Motor neuron (in vitro differentiated cells): Measurements from ENCODE around the gene MTIF3. TPM values are rescaled to one million over a fixed set of nuclear protein-coding genes. Genes with fewer than 3 reads are reported as not detected.

Source experiments
- ATAC-seq, 8 experiments: fragments of 200-7000 bp; cut with Tn5 transposase; replicated peaks in 6 of 8; 2 replicates each; pipeline ENCODE4 v1.8.0; 2021; ENCODE audit warnings: mild to moderate bottlenecking in 8 of 8, moderate library complexity in 8 of 8
- H3K27ac ChIP-seq, 2 donors: fragments of 250-450 bp; sonication (Bioruptor Pico); 2 replicates each; pipeline ENCODE4 v1.9.0; 2021; ENCODE audit warnings: antibody characterized with exemption in 2 of 2, mild to moderate bottlenecking in 2 of 2, moderate library complexity in 1 of 2
- H3K4me1 ChIP-seq, 2 donors: fragments of 250-450 bp; sonication (Bioruptor Pico); replicated peaks in 1 of 2; 2 replicates each; pipeline ENCODE4 v1.6.1; 2021; ENCODE audit warnings: antibody characterized with exemption in 2 of 2, mild to moderate bottlenecking in 2 of 2, moderate library complexity in 1 of 2
- H3K4me3 ChIP-seq, 5 donors: fragments of 250-450 bp; sonication (Bioruptor Pico); 2 replicates each; pipeline ENCODE4 v1.9.0; 2021; ENCODE audit warnings: antibody characterized with exemption in 5 of 5, mild to moderate bottlenecking in 5 of 5, moderate library complexity in 4 of 5
- WGBS, 10 experiments: fragments of 450-650 bp; shearing (Covaris generic); methylation state at CpG; one replicate each; pipeline ENCODE4 v1.0.0; 2022; 5-methylcytosine and 5-hydroxymethylcytosine counted together
- in situ Hi-C, 9 experiments: fragments of 400-800 bp; cut with MboI; loops; one replicate each; pipeline ENCODE4 v1.15.0; 2021; ENCODE audit warnings: low sequenced_read_pairs in 9 of 9, low pct_unique_long_range_greater_than_20kb in 2 of 9; ENCODE audit not compliant: unreplicated experiment in 9 of 9
- total RNA-seq, 8 experiments: library from RNA; unstranded; fragments of 300-600 nt; gene quantifications; 2 replicates each; pipeline versions ENCODE4 v1.2.3 to v1.2.4, GENCODE V29; 2022

Gene MTIF3
- total RNA-seq, 8 experiments from 2014 or later, result 34.4 to 69.4 (median 50.8) TPM

- WGBS, 10 experiments, result 0 to 20% (median 5%) methylated on average over 1 to 21 of the region's 85 CpGs; no CpG with 5 or more reads in 2 of the 10 experiments
- H3K27ac ChIP-seq, result peak within 1 kb of the TSS; percentile 52 to 78
- in situ Hi-C loops, result no loop called here
- ATAC-seq, result peak; percentile 71 to 95 (median 91)
- H3K4me1 ChIP-seq, result peaks cover 16 to 19% of the 10 kb centered on the region in 2 donors
- H3K4me3 ChIP-seq, result peak within 1 kb of the TSS; percentile 45 to 71 (median 57)
Observed at GRCh38 chr13:27424246-27425157, 25.9 kb downstream of the MTIF3 start, which contains the start of gene GTF3A. Gene GTF3A, plus strand, starts transcription at chr13:27424619.

- in situ Hi-C loops, result no loop called here
- Histone ChIP-seq H3K27ac (no peak overlapping the region), H3K4me1 (peaks cover 16 to 19% of the 10 kb centered on the region in 2 donors), H3K4me3 (no peak overlapping the region)
- no peak for ATAC-seq
- WGBS, 10 experiments, result 22 to 100% (median 86%) methylated on average over 2 to 7 of the region's 7 CpGs; no CpG with 5 or more reads in 1 of the 10 experiments
Observed at GRCh38 chr13:27423333-27423732, 27.0 kb downstream of the MTIF3 start.

GRCh38 chr13:27421101-27421871 is 29.1 kb downstream of the MTIF3 start:
- 68 to 88% (median 79%) methylated on average over 1 to 7 of the region's 8 CpGs; no CpG with 5 or more reads in 2 of the 10 experiments for WGBS, 10 experiments
- Histone ChIP-seq H3K4me1 (peaks cover 11 to 12% of the 10 kb centered on the region in 2 donors), H3K4me3 (no peak overlapping the region), H3K27ac (no peak overlapping the region)
- in situ Hi-C loops, result no loop called here
- no peak for ATAC-seq

DNA sequence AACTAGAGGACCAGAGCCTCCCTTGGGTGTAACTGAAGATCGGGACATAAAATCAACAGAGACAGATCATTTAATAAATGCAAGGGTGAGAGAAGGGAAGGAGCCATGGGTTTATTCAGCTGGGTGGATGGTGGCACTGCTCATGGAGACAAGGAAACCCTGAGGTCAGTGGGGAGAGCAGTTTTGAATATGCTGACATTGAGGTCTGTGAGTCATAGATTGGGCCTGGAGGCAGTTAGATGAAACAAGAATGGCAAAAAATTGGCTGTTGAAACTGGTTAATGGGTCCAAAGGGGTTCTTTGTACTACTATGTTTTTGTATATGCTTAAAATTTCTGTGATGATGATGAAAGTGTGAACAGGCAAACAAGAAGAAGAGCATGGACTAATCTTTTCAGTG is 31.0 kb downstream of the MTIF3 start:
- no peak overlapping the region for H3K4me3 ChIP-seq
- in situ Hi-C loops, result no loop called here
- H3K4me1 ChIP-seq, result peaks cover 0 to 2% of the 10 kb centered on the region in 2 donors
- H3K27ac ChIP-seq, result no peak overlapping the region
- peak in 3 of 8 experiments; percentile 75 to 95 (median 90) for ATAC-seq
- WGBS, 10 experiments, result 10 to 100% (median 82%) methylated on average over 1 of the region's 1 CpG; no CpG with 5 or more reads in 6 of the 10 experiments

GRCh38 chr13:27415116-27415515 is 35.2 kb downstream of the MTIF3 start:
- ATAC-seq, result no peak
- Histone ChIP-seq H3K27ac (no peak overlapping the region), H3K4me1 (no peaks in the 10 kb centered on the region), H3K4me3 (no peak overlapping the region)
- 43 to 100% (median 83%) methylated on average over 1 of the region's 1 CpG; no CpG with 5 or more reads in 5 of the 10 experiments for WGBS, 10 experiments
- in situ Hi-C loops, result no loop called here

DNA sequence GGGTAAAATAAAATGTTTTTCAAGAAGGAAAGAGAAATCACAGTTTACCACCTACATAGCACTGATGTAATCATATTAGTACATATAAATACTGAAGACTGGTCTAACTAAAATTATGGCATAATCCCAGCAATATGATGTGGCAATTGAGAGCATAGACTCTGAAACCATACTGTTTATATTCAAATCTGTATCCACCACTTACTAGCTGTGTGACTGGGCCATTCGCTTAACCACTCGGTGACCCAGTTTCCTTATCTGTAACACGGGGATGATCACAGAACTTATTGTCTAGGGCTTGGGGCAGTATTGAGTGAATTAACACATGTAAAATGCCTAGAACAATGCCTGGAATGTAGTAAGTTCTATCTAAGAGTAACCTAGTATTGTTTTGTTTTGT is 39.0 kb downstream of the MTIF3 start:
- Histone ChIP-seq H3K27ac (no peak overlapping the region), H3K4me1 (no peaks in the 10 kb centered on the region), H3K4me3 (no peak overlapping the region)
- in situ Hi-C loops, result no loop called here
- WGBS, 10 experiments, result 0 to 83% (median 67%) methylated on average over 1 to 3 of the region's 3 CpGs; no CpG with 5 or more reads in 2 of the 10 experiments
- ATAC-seq, result peak in 1 of 8 experiments; percentile 42

GRCh38 chr13:27409013-27409412 is 41.4 kb downstream of the MTIF3 start:
- no peaks in the 10 kb centered on the region for H3K4me1 ChIP-seq
- no peak overlapping the region for H3K4me3 ChIP-seq
- in situ Hi-C loops, result no loop called here
- ATAC-seq, result no peak
- H3K27ac ChIP-seq, result no peak overlapping the region
- WGBS, 10 experiments, result 12 to 100% (median 83%) methylated on average over 1 to 2 of the region's 2 CpGs; no CpG with 5 or more reads in 1 of the 10 experiments

GRCh38 chr13:27408074-27408473 is 42.3 kb downstream of the MTIF3 start:
- in situ Hi-C loops, result no loop called here
- WGBS, 10 experiments, result 30 to 100% (median 82%) methylated on average over 1 to 4 of the region's 4 CpGs; no CpG with 5 or more reads in 6 of the 10 experiments
- no peak overlapping the region for H3K4me3 ChIP-seq
- ATAC-seq, result no peak
- H3K27ac ChIP-seq, result no peak overlapping the region
- H3K4me1 ChIP-seq, result peaks cover 3 to 8% of the 10 kb centered on the region in 2 donors

DNA sequence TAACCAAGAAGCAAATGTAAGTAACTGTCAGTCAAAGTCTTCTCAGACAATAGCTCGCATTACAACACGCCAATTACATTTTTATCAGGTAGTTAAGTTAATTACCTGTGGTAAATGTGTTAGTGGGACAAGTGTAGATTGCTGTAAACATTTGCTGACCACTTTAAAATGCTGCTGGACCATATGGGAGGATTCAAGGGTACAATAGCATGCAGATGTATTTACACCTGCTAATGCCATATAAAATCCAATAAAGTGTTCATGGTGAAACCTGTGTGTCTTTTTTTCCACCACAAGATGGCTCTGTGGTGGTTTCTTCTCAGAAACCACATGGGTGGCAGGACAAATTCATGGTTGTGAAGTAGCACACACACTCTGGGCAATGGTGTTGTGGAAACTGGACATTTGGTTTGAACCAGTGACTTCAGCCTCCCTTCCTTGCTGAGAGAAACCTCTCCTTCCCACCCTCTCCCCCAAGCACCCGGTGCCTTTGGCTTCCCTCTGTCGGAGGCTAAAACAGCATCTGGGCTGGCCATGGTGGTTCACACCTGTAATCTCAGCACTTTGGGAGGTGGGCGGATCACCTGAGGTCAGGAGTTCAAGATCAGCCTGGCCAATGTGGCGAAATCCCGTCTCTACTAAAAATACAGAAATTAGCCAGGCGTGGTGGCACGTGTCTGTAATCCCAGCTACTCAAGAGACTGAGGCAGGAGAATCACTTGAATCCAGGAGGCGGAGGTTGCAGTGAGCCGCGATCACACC is 44.0 kb downstream of the MTIF3 start:
- peak in 5 of 8 experiments; percentile 5 to 76 (median 48) for ATAC-seq
- no peak overlapping the region for H3K27ac ChIP-seq
- WGBS, 10 experiments, result 79 to 100% (median 93%) methylated on average over 1 to 7 of the region's 12 CpGs; no CpG with 5 or more reads in 3 of the 10 experiments
- in situ Hi-C loops, result no loop called here
- H3K4me1 ChIP-seq, result peaks cover 3 to 8% of the 10 kb centered on the region in 2 donors
- no peak overlapping the region for H3K4me3 ChIP-seq

- peaks cover 3 to 8% of the 10 kb centered on the region in 2 donors for H3K4me1 ChIP-seq
- H3K4me3 ChIP-seq, result no peak overlapping the region
- in situ Hi-C loops, result no loop called here
- peak; percentile 46 to 97 (median 93) for ATAC-seq
- H3K27ac ChIP-seq, result no peak overlapping the region
- 62 to 100% (median 86%) methylated on average over 2 to 5 of the region's 5 CpGs; no CpG with 5 or more reads in 3 of the 10 experiments for WGBS, 10 experiments
Observed at GRCh38 chr13:27405546-27406134, 44.7 kb downstream of the MTIF3 start.

GRCh38 chr13:27404680-27405079 is 45.7 kb downstream of the MTIF3 start:
- H3K4me1 ChIP-seq, result peaks cover 3 to 8% of the 10 kb centered on the region in 2 donors
- in situ Hi-C loops, result no loop called here
- 78 to 100% (median 94%) methylated on average over 2 to 12 of the region's 17 CpGs; no CpG with 5 or more reads in 4 of the 10 experiments for WGBS, 10 experiments
- no peak overlapping the region for H3K4me3 ChIP-seq
- ATAC-seq, result no peak
- no peak overlapping the region for H3K27ac ChIP-seq
